HCT116 (cell line): Measurements from ENCODE around the gene ACP1.

Source experiments
- EZH2 ChIP-seq: fragments of 200-600 bp; sonication (generic); IDR thresholded peaks from 2 replicates; pipeline ENCODE4 v1.6.1; 2017; ENCODE audit warnings: antibody characterized with exemption, mixed run types
- FOSL1 ChIP-seq: IDR thresholded peaks from 2 replicates; pipeline ENCODE4 v1.6.1; 2012; ENCODE audit warnings: low read depth
- TF ChIP-seq, protein P1 (sequence below), 3 experiments: fragments of 200-600 bp in 1 of 3; sonication (generic) in 1 of 3; IDR thresholded peaks in 2 of 3; conservative IDR thresholded peaks in 1 of 3; 2 replicates each; pipeline ENCODE4 v1.5.1; 2012 to 2017; ENCODE audit warnings: low read depth in 2 of 3, low read length in 2 of 3, antibody characterized with exemption in 1 of 3, borderline replicate concordance in 1 of 3, control low read depth in 1 of 3, mild to moderate bottlenecking in 1 of 3, mixed read lengths in 1 of 3, mixed run types in 1 of 3, moderate library complexity in 1 of 3; ENCODE audit not compliant: insufficient read depth in 1 of 3

GRCh38 chr2:283996-284794 lies 19.4 kb downstream of the ACP1 start:
- TF ChIP-seq, protein P1, sequence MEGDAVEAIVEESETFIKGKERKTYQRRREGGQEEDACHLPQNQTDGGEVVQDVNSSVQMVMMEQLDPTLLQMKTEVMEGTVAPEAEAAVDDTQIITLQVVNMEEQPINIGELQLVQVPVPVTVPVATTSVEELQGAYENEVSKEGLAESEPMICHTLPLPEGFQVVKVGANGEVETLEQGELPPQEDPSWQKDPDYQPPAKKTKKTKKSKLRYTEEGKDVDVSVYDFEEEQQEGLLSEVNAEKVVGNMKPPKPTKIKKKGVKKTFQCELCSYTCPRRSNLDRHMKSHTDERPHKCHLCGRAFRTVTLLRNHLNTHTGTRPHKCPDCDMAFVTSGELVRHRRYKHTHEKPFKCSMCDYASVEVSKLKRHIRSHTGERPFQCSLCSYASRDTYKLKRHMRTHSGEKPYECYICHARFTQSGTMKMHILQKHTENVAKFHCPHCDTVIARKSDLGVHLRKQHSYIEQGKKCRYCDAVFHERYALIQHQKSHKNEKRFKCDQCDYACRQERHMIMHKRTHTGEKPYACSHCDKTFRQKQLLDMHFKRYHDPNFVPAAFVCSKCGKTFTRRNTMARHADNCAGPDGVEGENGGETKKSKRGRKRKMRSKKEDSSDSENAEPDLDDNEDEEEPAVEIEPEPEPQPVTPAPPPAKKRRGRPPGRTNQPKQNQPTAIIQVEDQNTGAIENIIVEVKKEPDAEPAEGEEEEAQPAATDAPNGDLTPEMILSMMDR (IDR thresholded peaks at IDR 0.05 in 2 of 3, conservative IDR thresholded peaks at IDR 0.05 in 1 of 3; ENCODE audit: borderline replicate concordance in 1 of 3, insufficient read depth in 1 of 3, low read depth in 2 of 3, low read length in 2 of 3), result no peak
- TF ChIP-seq FOSL1, result no peak
- TF ChIP-seq EZH2, result no peak
